Neuronal stem cell (in vitro differentiated cells): ENCODE results near the gene GTF2H3.

Source experiments
- DNase-seq: peaks from one replicate; pipeline ENCODE4 v3.0.0-alpha.2; 2013; ENCODE audit warnings: low spot score
- H2AFZ ChIP-seq: one replicate; pipeline ENCODE4 v1.6.1; 2013; ENCODE audit warnings: mild to moderate bottlenecking, low read length, inconsistent platforms
- H2AK5ac ChIP-seq: 2 replicates; pipeline ENCODE4 v1.6.1; 2013; ENCODE audit warnings: low read depth, mild to moderate bottlenecking, inconsistent platforms, low read length, moderate library complexity, mixed read lengths
- H2BK120ac ChIP-seq: 2 replicates; pipeline ENCODE4 v1.6.1; 2013; ENCODE audit warnings: low read depth, mild to moderate bottlenecking, inconsistent platforms, low read length, moderate library complexity, mixed read lengths
- H2BK12ac ChIP-seq: one replicate; pipeline ENCODE4 v1.6.1; 2013; ENCODE audit warnings: low read length, inconsistent platforms
- H2BK15ac ChIP-seq: 2 replicates; pipeline ENCODE4 v1.6.1; 2013; ENCODE audit warnings: mild to moderate bottlenecking, low read length, inconsistent platforms, mixed read lengths
- H2BK5ac ChIP-seq: one replicate; pipeline ENCODE4 v1.6.1; 2013; ENCODE audit warnings: inconsistent platforms, mild to moderate bottlenecking, low read length, moderate library complexity
- H3K14ac ChIP-seq: one replicate; pipeline ENCODE4 v1.6.1; 2013; ENCODE audit warnings: low read length, inconsistent platforms
- H3K18ac ChIP-seq: 2 replicates; pipeline ENCODE4 v1.6.1; 2013; ENCODE audit warnings: low read length, inconsistent platforms
- H3K23ac ChIP-seq: 2 replicates; pipeline ENCODE4 v1.6.1; 2013; ENCODE audit warnings: low read depth, mild to moderate bottlenecking, mixed read lengths, low read length, inconsistent platforms; ENCODE audit not compliant: poor library complexity
- H3K27ac ChIP-seq: replicated peaks from 3 replicates; pipeline ENCODE4 v1.5.1; 2013; ENCODE audit warnings: low read length, inconsistent platforms
- H3K27me3 ChIP-seq, 3 experiments: 2 replicates each; pipeline ENCODE4 v1.6.1; 2013; ENCODE audit warnings: low read length in 3 of 3, mild to moderate bottlenecking in 2 of 3, inconsistent platforms in 1 of 3, low read depth in 1 of 3, mixed read lengths in 1 of 3, moderate library complexity in 1 of 3; ENCODE audit not compliant: control insufficient read depth in 3 of 3, insufficient read depth in 3 of 3
- H3K36me3 ChIP-seq, 2 donors: replicated peaks in 1 of 2; 2 replicates each; pipeline ENCODE4 v1.6.1; 2013; ENCODE audit warnings: low read length in 2 of 2; ENCODE audit not compliant: control insufficient read depth in 2 of 2, insufficient read depth in 2 of 2
- H3K4ac ChIP-seq: 2 replicates; pipeline ENCODE4 v1.6.1; 2013; ENCODE audit warnings: inconsistent platforms, mild to moderate bottlenecking, low read length, moderate library complexity
- H3K4me1 ChIP-seq, 2 donors: 1 replicate in 1 of 2; 2 replicates in 1 of 2; pipeline ENCODE4 v1.6.1; 2013; ENCODE audit warnings: low read length in 2 of 2, low read depth in 1 of 2; ENCODE audit not compliant: control insufficient read depth in 2 of 2, insufficient read depth in 1 of 2
- H3K4me2 ChIP-seq: one replicate; pipeline ENCODE4 v1.6.1; 2013; ENCODE audit warnings: mild to moderate bottlenecking, low read length, inconsistent platforms; ENCODE audit not compliant: insufficient read depth, poor library complexity, severe bottlenecking
- H3K4me3 ChIP-seq, 2 donors: 2 replicates each; pipeline ENCODE4 v1.5.1; 2013; ENCODE audit warnings: low read length in 2 of 2, mild to moderate bottlenecking in 2 of 2, inconsistent platforms in 1 of 2, moderate library complexity in 1 of 2
- H3K79me1 ChIP-seq: one replicate; pipeline ENCODE4 v1.6.1; 2013; ENCODE audit warnings: low read depth, mild to moderate bottlenecking, inconsistent platforms, low read length, moderate library complexity
- H3K9ac ChIP-seq: one replicate; pipeline ENCODE4 v1.6.1; 2013; ENCODE audit warnings: mild to moderate bottlenecking, low read depth, low read length, inconsistent platforms; ENCODE audit not compliant: poor library complexity
- H3K9me3 ChIP-seq, 2 donors: replicated peaks in 1 of 2; 2 replicates each; pipeline versions ENCODE3 to v1.6.1; 2013; ENCODE audit warnings: low read length in 2 of 2, mild to moderate bottlenecking in 2 of 2, inconsistent platforms in 1 of 2, low read depth in 1 of 2, mixed read lengths in 1 of 2, moderate library complexity in 1 of 2; ENCODE audit not compliant: control insufficient read depth in 2 of 2, insufficient read depth in 1 of 2
- H4K8ac ChIP-seq: one replicate; pipeline ENCODE4 v1.6.1; 2013; ENCODE audit warnings: low read depth, mild to moderate bottlenecking, inconsistent platforms, low read length, moderate library complexity
- H4K91ac ChIP-seq: one replicate; pipeline ENCODE4 v1.6.1; 2013; ENCODE audit warnings: low read length, low read depth, mild to moderate bottlenecking, inconsistent platforms; ENCODE audit not compliant: poor library complexity
- WGBS, 2 donors: extraction: QIAGEN DNeasy Blood & Tissue Kit; methylation state at CpG; one replicate each; pipeline ENCODE4 v1.1.7; 2013; ENCODE audit warnings: missing lambda C conversion rate in 2 of 2, mixed read lengths in 1 of 2; ENCODE audit not compliant: insufficient read length in 2 of 2, insufficient replicate concordance in 1 of 2; ENCODE audit errors: extremely low coverage in 2 of 2; 5-methylcytosine and 5-hydroxymethylcytosine counted together

GTF2H3 gene

GRCh38 chr12:123686636-123687190 lies 53.1 kb downstream of the GTF2H3 start:
- no peaks in the 10 kb centered on the region for H3K9me3 ChIP-seq
- WGBS, 2 donors: no CpG with 5 or more reads among the region's 18 CpGs

DNA sequence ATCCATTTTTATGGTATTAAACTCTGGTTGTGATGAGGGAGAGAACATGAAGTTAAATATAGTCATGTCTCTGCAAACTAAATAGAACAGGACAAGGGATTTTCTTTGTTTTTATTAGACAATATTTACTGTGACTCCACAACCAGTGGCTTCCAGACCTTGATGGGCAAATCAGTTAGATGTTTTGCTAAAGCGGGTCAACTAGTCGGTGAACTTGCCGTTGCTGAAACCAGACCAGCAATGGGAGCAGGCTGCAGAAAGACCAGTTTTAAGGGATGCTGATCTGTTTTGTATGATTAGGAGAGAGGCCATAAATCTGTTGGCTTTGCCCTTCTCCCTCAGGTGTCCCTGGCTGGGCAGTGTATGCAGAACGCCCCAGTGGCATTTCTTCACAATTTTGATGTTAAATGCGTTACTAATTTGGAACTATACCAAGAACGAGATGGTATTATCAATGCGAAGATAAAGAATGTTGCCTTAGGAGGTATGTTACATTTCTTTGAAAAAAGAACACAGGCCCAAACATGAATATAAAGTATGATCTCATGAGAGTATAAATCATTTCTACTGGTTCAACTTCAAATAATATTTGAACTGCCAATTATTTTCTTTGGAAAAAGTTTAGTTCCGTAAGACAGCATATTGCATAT lies 56.7 kb downstream of the GTF2H3 start:
- Histone ChIP-seq H3K36me3 (peaks cover 8 to 49% of the 10 kb centered on the region in 2 donors), H2BK15ac (no peak overlapping the region), H2AK5ac (no peak overlapping the region), H3K9me3 (no peaks in the 10 kb centered on the region), H3K27me3 (no peaks in the 10 kb centered on the region), H2BK12ac (no peak overlapping the region), H2BK5ac (no peak overlapping the region), H3K4me2 (no peak overlapping the region), H2AFZ (no peak overlapping the region), H2BK120ac (no peak overlapping the region), H3K4me3 (no peak overlapping the region), H3K18ac (no peak overlapping the region), H3K27ac (no peak overlapping the region), H3K9ac (no peak overlapping the region), H3K4me1 (no peaks in the 10 kb centered on the region), H3K79me1 (no peaks in the 10 kb centered on the region), H4K8ac (no peak overlapping the region), H4K91ac (no peak overlapping the region), H3K23ac (no peak overlapping the region), H3K14ac (no peak overlapping the region), H3K4ac (no peak overlapping the region)
- no peak for DNase-seq
- no CpG with 5 or more reads among the region's 8 CpGs for WGBS, 2 donors

More at GRCh38 chr12:123686636-123687190, 53.1 kb downstream of the GTF2H3 start:
- peak overlapping the region; percentile 47 for H3K14ac ChIP-seq
- H3K4ac ChIP-seq: no peak overlapping the region
- H3K27me3 ChIP-seq: no peaks in the 10 kb centered on the region
- no peak overlapping the region for H2BK15ac ChIP-seq
- H3K4me3 ChIP-seq: no peak overlapping the region
- H2BK120ac ChIP-seq: no peak overlapping the region
- no peak overlapping the region for H3K23ac ChIP-seq
- no peak overlapping the region for H4K8ac ChIP-seq
- H3K79me1 ChIP-seq: no peaks in the 10 kb centered on the region
- H3K4me2 ChIP-seq: no peak overlapping the region
- H3K4me1 ChIP-seq: no peaks in the 10 kb centered on the region
- H2AK5ac ChIP-seq: no peak overlapping the region
- H3K27ac ChIP-seq: no peak overlapping the region
- no peak overlapping the region for H2BK5ac ChIP-seq
- DNase-seq: no peak
- no peak overlapping the region for H2AFZ ChIP-seq
- H4K91ac ChIP-seq: no peak overlapping the region
- H3K18ac ChIP-seq: no peak overlapping the region
- H3K36me3 ChIP-seq: peaks cover 5 to 42% of the 10 kb centered on the region in 2 donors
- H3K9ac ChIP-seq: no peak overlapping the region
- no peak overlapping the region for H2BK12ac ChIP-seq

DNA sequence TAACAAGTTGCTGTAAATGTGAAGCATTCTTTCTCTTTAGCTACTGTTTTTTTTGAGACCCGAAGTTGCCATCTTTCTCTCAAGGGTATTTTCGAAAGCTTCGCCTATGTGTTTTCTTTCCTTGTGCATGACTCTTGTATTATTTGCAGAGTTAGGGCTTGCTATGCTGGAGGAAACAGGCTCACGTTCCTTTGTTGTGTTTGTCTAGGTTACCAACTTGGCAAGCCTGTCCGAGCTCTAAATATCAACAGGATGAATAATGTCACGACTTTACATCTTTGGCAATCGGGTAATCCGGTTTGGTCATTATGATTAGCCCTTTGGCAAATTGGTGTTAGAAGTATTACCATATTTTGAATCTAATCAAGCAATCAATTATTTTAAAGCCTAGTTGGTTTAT lies 62.6 kb downstream of the GTF2H3 start:
- peaks cover 5 to 72% of the 10 kb centered on the region in 2 donors for H3K36me3 ChIP-seq

GRCh38 chr12:123696646-123697045 lies 63.0 kb downstream of the GTF2H3 start:
- no CpG with 5 or more reads among the region's 4 CpGs for WGBS, 2 donors
- no peak for DNase-seq
- no peak overlapping the region for H3K14ac ChIP-seq
- H3K4me1 ChIP-seq: peaks cover 0 to 2% of the 10 kb centered on the region in 2 donors
- H4K91ac ChIP-seq: no peak overlapping the region
- H3K9me3 ChIP-seq: no peaks in the 10 kb centered on the region
- H3K4me3 ChIP-seq: no peak overlapping the region
- no peak overlapping the region for H2BK12ac ChIP-seq
- no peak overlapping the region for H4K8ac ChIP-seq
- no peak overlapping the region for H2BK15ac ChIP-seq
- no peak overlapping the region for H3K4ac ChIP-seq
- H2BK120ac ChIP-seq: no peak overlapping the region
- H2AK5ac ChIP-seq: no peak overlapping the region
- no peak overlapping the region for H3K23ac ChIP-seq
- no peak overlapping the region for H3K4me2 ChIP-seq
- H2AFZ ChIP-seq: no peak overlapping the region
- peaks cover 6 to 71% of the 10 kb centered on the region in 2 donors for H3K36me3 ChIP-seq
- H2BK5ac ChIP-seq: no peak overlapping the region
- H3K27ac ChIP-seq: peak overlapping the region; percentile 61
- H3K79me1 ChIP-seq: no peaks in the 10 kb centered on the region
- H3K9ac ChIP-seq: no peak overlapping the region
- H3K27me3 ChIP-seq: no peaks in the 10 kb centered on the region
- no peak overlapping the region for H3K18ac ChIP-seq

More for the DNA sequence above, 62.6 kb downstream of the GTF2H3 start:
- Histone ChIP-seq H4K8ac (no peak overlapping the region), H3K23ac (no peak overlapping the region), H3K18ac (no peak overlapping the region), H3K4ac (no peak overlapping the region), H3K4me1 (peaks cover 0 to 2% of the 10 kb centered on the region in 2 donors), H2AFZ (no peak overlapping the region), H3K9ac (no peak overlapping the region), H3K4me3 (no peak overlapping the region), H4K91ac (no peak overlapping the region), H3K27ac (peak overlapping the region; percentile 61), H2BK120ac (no peak overlapping the region), H3K4me2 (no peak overlapping the region), H2BK5ac (no peak overlapping the region), H2BK12ac (no peak overlapping the region), H3K27me3 (no peaks in the 10 kb centered on the region), H2AK5ac (no peak overlapping the region), H3K79me1 (no peaks in the 10 kb centered on the region), H2BK15ac (no peak overlapping the region), H3K14ac (no peak overlapping the region), H3K9me3 (no peaks in the 10 kb centered on the region)
- DNase-seq: no peak
- no CpG with 5 or more reads among the region's 8 CpGs for WGBS, 2 donors
